ENCODE measurements around the gene ACTR1A.
"Not testable (repeated sequence)": the region's sequence is repeated elsewhere in the genome, so short reads cannot be mapped to it uniquely, and the experiment has no call there.

Gene ACTR1A

GRCh38 chr10:102460836-102461186, 41.7 kb downstream of the ACTR1A start:
- Mint-ChIP-seq H3K27me3 (ENCODE audit: low read depth) (peaks cover 4% of the 10 kb centered on the region), H3K4me3 (peak overlapping the region; percentile 95), H3K9me3 (no peaks in the 10 kb centered on the region), H3K36me3 (ENCODE audit: low read depth) (peaks cover 2% of the 10 kb centered on the region), H3K4me1 (ENCODE audit: low read depth) (peaks cover 28% of the 10 kb centered on the region), H3K27ac (peak overlapping the region; percentile 85)

GRCh38 chr10:102458656-102459055, 43.9 kb downstream of the ACTR1A start:
- peaks cover 6% of the 10 kb centered on the region for H3K36me3 Mint-ChIP-seq (ENCODE audit: low read depth)
- H3K27ac Mint-ChIP-seq, result no peak overlapping the region
- H3K4me1 Mint-ChIP-seq (ENCODE audit: low read depth), result peaks cover 33% of the 10 kb centered on the region
- no peak overlapping the region for H3K4me3 Mint-ChIP-seq
- H3K9me3 Mint-ChIP-seq, result no peaks in the 10 kb centered on the region
- H3K27me3 Mint-ChIP-seq (ENCODE audit: low read depth), result peaks cover 4% of the 10 kb centered on the region

DNA sequence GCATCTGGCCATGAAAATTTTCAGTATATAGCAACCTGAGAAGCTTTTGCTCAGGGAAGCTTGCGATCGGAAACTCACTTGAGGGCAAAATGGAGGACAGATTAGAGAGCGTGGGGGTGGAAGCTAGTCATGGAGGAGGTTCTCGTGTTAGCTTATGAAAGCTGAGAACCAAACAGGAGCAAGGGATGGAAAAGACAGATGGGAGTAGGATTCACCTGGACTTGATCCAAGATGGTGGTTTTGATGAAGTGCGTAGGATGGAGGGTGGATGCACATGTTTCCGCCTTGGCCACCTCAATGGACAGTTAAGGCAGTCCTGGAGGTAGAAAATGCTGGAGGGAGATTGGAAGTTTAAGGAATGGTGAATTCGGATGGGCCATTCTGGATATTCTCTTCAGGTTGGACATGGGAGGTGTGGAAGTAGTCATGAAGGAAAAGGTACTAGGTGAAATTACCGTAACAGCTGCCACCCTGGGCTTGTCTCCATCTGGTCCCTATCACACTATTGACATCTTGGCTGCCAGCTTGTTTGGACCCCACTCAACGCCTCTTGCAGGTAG, 44.8 kb downstream of the ACTR1A start:
- Mint-ChIP-seq H3K4me1 (ENCODE audit: low read depth) (peaks cover 31% of the 10 kb centered on the region), H3K4me3 (no peak overlapping the region), H3K36me3 (ENCODE audit: low read depth) (peaks cover 10% of the 10 kb centered on the region), H3K27me3 (ENCODE audit: low read depth) (peaks cover 3% of the 10 kb centered on the region), H3K27ac (no peak overlapping the region), H3K9me3 (no peaks in the 10 kb centered on the region)

- Mint-ChIP-seq H3K36me3 (ENCODE audit: low read depth) (peaks cover 10% of the 10 kb centered on the region), H3K9me3 (no peaks in the 10 kb centered on the region), H3K4me1 (ENCODE audit: low read depth) (peaks cover 29% of the 10 kb centered on the region), H3K4me3 (no peak overlapping the region), H3K27ac (no peak overlapping the region), H3K27me3 (ENCODE audit: low read depth) (no peaks in the 10 kb centered on the region)
These were observed 46.5 kb downstream of the ACTR1A start for GRCh38 chr10:102455893-102456471.

GRCh38 chr10:102454662-102455487, 47.6 kb downstream of the ACTR1A start:
- peaks cover 22% of the 10 kb centered on the region for H3K4me1 Mint-ChIP-seq (ENCODE audit: low read depth)
- not testable (repeated sequence) for H3K27me3 Mint-ChIP-seq (ENCODE audit: low read depth); H3K4me3 Mint-ChIP-seq; H3K27ac Mint-ChIP-seq; H3K9me3 Mint-ChIP-seq
- peaks cover 10% of the 10 kb centered on the region for H3K36me3 Mint-ChIP-seq (ENCODE audit: low read depth)

DNA sequence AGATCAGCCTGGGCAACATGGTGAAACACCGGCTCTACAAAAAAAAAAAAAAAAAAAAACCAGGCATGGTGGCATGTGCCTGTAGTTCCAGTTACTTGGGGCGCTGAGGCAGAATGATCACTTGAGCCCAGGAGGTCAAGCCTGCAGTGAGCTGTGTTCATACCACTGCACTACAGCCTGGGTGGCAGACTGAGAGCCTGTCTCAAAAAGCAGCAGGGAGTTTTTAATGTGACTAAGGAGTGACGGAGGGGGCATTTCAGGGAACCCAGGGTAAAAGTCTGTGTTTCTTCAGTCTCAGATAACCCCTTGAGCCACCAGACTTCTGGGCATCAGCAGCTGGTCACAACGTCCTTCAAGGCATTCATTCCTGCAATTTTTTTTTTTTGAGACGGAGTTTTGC, 49.0 kb downstream of the ACTR1A start:
- Mint-ChIP-seq H3K4me1 (ENCODE audit: low read depth) (peaks cover 25% of the 10 kb centered on the region), H3K9me3 (no peaks in the 10 kb centered on the region), H3K4me3 (no peak overlapping the region), H3K27ac (no peak overlapping the region), H3K27me3 (ENCODE audit: low read depth) (no peaks in the 10 kb centered on the region), H3K36me3 (ENCODE audit: low read depth) (peaks cover 8% of the 10 kb centered on the region)

GRCh38 chr10:102452672-102453340, 49.7 kb downstream of the ACTR1A start:
- peak overlapping the region; percentile 81 for H3K4me3 Mint-ChIP-seq
- no peaks in the 10 kb centered on the region for H3K9me3 Mint-ChIP-seq
- H3K27me3 Mint-ChIP-seq (ENCODE audit: low read depth), result no peaks in the 10 kb centered on the region
- peak overlapping the region; percentile 80 for H3K27ac Mint-ChIP-seq
- H3K4me1 Mint-ChIP-seq (ENCODE audit: low read depth), result peaks cover 25% of the 10 kb centered on the region
- peaks cover 8% of the 10 kb centered on the region for H3K36me3 Mint-ChIP-seq (ENCODE audit: low read depth)

GRCh38 chr10:102451105-102451969, 51.2 kb downstream of the ACTR1A start, which contains the start of gene C10orf95:
Gene C10orf95 (minus strand): TSS chr10:102451543. CDS start chr10:102451093, 450 bp downstream.
- Mint-ChIP-seq H3K4me3 (peak within 1 kb of the TSS; percentile 81), H3K9me3 (no peaks in the 10 kb centered on the region), H3K27ac (peak within 1 kb of the TSS; percentile 80), H3K27me3 (ENCODE audit: low read depth) (no peaks in the 10 kb centered on the region), H3K36me3 (ENCODE audit: low read depth) (peaks cover 8% of the 10 kb centered on the region), H3K4me1 (ENCODE audit: low read depth) (peaks cover 25% of the 10 kb centered on the region)

DNA sequence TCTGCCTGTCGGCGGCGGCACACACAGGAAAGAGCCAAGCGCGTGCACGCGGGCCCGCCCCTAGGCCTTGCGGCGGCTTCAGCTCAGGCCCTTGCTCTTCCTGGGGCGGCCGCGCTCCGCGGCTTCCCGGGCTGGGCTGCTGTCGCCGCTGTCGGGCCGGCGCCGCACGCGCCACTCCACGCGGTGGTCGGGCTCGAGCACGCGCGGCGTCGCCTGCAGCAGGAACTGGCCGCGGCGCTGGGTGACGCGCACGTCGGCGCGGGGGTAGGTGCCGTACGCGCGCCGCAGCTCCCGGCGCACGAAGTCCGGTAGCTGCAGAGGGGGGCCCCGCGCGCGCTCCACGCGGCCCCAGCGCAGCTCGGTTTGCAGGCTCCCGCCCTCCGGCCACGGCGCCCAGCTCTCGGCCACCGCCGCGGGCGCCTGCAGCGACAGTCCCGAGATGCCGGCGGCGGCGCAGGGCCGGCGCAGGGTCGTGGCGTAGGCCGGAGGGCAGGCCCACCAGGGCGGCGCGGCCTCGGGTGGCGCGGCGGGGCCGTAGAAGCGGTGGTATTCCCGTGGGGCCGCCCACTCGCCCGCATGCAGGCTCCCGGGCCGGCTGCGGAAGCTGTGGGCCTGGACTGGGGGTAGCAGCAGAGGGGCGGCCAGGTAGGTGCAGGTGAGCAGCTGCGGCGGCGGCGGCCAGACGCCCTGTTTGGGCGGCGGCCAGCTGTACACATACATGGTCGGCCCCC, 52.0 kb downstream of the ACTR1A start:
- Mint-ChIP-seq H3K4me3 (peak overlapping the region; percentile 91), H3K27ac (peak overlapping the region; percentile 87), H3K4me1 (ENCODE audit: low read depth) (peaks cover 25% of the 10 kb centered on the region), H3K36me3 (ENCODE audit: low read depth) (peaks cover 8% of the 10 kb centered on the region), H3K27me3 (ENCODE audit: low read depth) (no peaks in the 10 kb centered on the region), H3K9me3 (no peaks in the 10 kb centered on the region)

GRCh38 chr10:102450124-102450373, 52.5 kb downstream of the ACTR1A start:
- H3K4me3 Mint-ChIP-seq, result peak overlapping the region; percentile 91
- H3K36me3 Mint-ChIP-seq (ENCODE audit: low read depth), result peaks cover 4% of the 10 kb centered on the region
- H3K27ac Mint-ChIP-seq, result peak overlapping the region; percentile 87

GRCh38 chr10:102449321-102450123, 53.0 kb downstream of the ACTR1A start:
- Mint-ChIP-seq H3K4me1 (ENCODE audit: low read depth) (peaks cover 23% of the 10 kb centered on the region), H3K27ac (peak overlapping the region; percentile 87), H3K9me3 (no peaks in the 10 kb centered on the region), H3K36me3 (ENCODE audit: low read depth) (peaks cover 7% of the 10 kb centered on the region), H3K4me3 (peak overlapping the region; percentile 91), H3K27me3 (ENCODE audit: low read depth) (no peaks in the 10 kb centered on the region)

More at GRCh38 chr10:102450124-102450373, 52.5 kb downstream of the ACTR1A start:
- no peaks in the 10 kb centered on the region for H3K9me3 Mint-ChIP-seq
- peaks cover 23% of the 10 kb centered on the region for H3K4me1 Mint-ChIP-seq (ENCODE audit: low read depth)
- H3K27me3 Mint-ChIP-seq (ENCODE audit: low read depth), result no peaks in the 10 kb centered on the region

GRCh38 chr10:102444851-102445250, 57.7 kb downstream of the ACTR1A start:
- no peak overlapping the region for H3K4me3 Mint-ChIP-seq
- H3K9me3 Mint-ChIP-seq, result no peaks in the 10 kb centered on the region
- H3K4me1 Mint-ChIP-seq (ENCODE audit: low read depth), result peaks cover 9% of the 10 kb centered on the region
- no peaks in the 10 kb centered on the region for H3K27me3 Mint-ChIP-seq (ENCODE audit: low read depth)
- peaks cover 3% of the 10 kb centered on the region for H3K36me3 Mint-ChIP-seq (ENCODE audit: low read depth)
- no peak overlapping the region for H3K27ac Mint-ChIP-seq

DNA sequence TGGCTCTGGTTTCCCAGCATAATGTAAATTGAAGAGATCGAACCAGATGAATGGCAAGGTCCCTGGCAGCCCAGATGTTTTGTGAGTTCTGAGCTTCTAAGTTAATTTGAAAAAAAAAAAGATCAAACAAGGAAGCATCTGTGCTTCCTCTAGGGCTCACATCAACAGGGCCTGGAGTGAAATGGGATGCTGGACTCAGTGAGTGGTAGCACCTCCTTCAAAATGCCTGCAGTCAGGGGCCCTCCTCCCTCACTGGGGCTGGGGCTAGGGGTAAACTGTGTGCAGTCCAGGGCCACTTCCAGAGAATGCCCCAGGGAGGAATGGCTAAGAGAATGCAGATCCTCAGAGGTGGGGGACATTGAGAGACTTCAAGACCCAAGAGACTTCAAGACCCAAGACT, 64.1 kb downstream of the ACTR1A start:
- Mint-ChIP-seq H3K9me3 (no peaks in the 10 kb centered on the region), H3K4me1 (ENCODE audit: low read depth) (peaks cover 48% of the 10 kb centered on the region), H3K4me3 (peak overlapping the region; percentile 75), H3K36me3 (ENCODE audit: low read depth) (peaks cover 18% of the 10 kb centered on the region), H3K27ac (no peak overlapping the region), H3K27me3 (ENCODE audit: low read depth) (no peaks in the 10 kb centered on the region)
